SJSA1 (cell line): Measurements from ENCODE around the gene CD320. TPM values are rescaled to one million over a fixed set of nuclear protein-coding genes. Genes with fewer than 3 reads are reported as not detected.

Experiments
- DNase-seq, 2 experiments: peaks; one replicate each; pipeline ENCODE4 v3.0.0-alpha.2; 2015 to 2020; ENCODE audit warnings: low spot score in 2 of 2, low read depth in 1 of 2
- H3K27ac ChIP-seq: fragments of 250-450 bp; sonication (Bioruptor Pico); 2 replicates; pipeline ENCODE4 v1.5.1; 2020; ENCODE audit warnings: mild to moderate bottlenecking, moderate library complexity
- H3K27me3 ChIP-seq: fragments of 250-450 bp; sonication (Bioruptor Pico); replicated peaks from 2 replicates; pipeline ENCODE4 v1.5.1; 2020; ENCODE audit warnings: mild to moderate bottlenecking, moderate library complexity
- H3K36me3 ChIP-seq: fragments of 250-450 bp; sonication (Bioruptor Pico); 2 replicates; pipeline ENCODE4 v1.5.1; 2020; ENCODE audit warnings: mild to moderate bottlenecking
- H3K4me1 ChIP-seq: fragments of 250-450 bp; sonication (Bioruptor Pico); replicated peaks from 2 replicates; pipeline ENCODE4 v1.6.1; 2021; ENCODE audit warnings: mild to moderate bottlenecking
- H3K4me3 ChIP-seq: fragments of 250-450 bp; sonication (Bioruptor Pico); 2 replicates; pipeline ENCODE4 v1.5.1; 2020; ENCODE audit warnings: mild to moderate bottlenecking
- H3K9me3 ChIP-seq: fragments of 250-450 bp; sonication (Bioruptor Pico); replicated peaks from 2 replicates; pipeline ENCODE4 v1.5.1; 2020; ENCODE audit warnings: mild to moderate bottlenecking
- total RNA-seq: library from RNA; depleted of rRNA; stranded (reverse); fragments of >200 nt; shearing (Covaris generic); gene quantifications from 2 replicates; pipeline ENCODE4 v1.2.3, GENCODE V29; 2014

CD320 gene
- total RNA-seq, 1 experiment from 2014 or later: 113 TPM

GRCh38 chr19:8337728-8338127, 29.6 kb upstream of the CD320 start:
- no peak for DNase-seq
- no peak overlapping the region for H3K27ac ChIP-seq
- H3K9me3 ChIP-seq: peaks cover 7% of the 10 kb centered on the region
- H3K36me3 ChIP-seq: no peaks in the 10 kb centered on the region
- H3K27me3 ChIP-seq: peaks cover 42% of the 10 kb centered on the region
- H3K4me3 ChIP-seq: no peak overlapping the region
- peaks cover 23% of the 10 kb centered on the region for H3K4me1 ChIP-seq

- H3K9me3 ChIP-seq: peaks cover 7% of the 10 kb centered on the region
- H3K4me3 ChIP-seq: no peak overlapping the region
- no peak for DNase-seq
These were observed 28.5 kb upstream of the CD320 start for GRCh38 chr19:8336660-8337059.

GRCh38 chr19:8336072-8336569, 28.0 kb upstream of the CD320 start:
- Histone ChIP-seq H3K9me3 (peaks cover 7% of the 10 kb centered on the region), H3K4me3 (no peak overlapping the region), H3K4me1 (peaks cover 22% of the 10 kb centered on the region), H3K27ac (no peak overlapping the region), H3K36me3 (no peaks in the 10 kb centered on the region), H3K27me3 (peaks cover 39% of the 10 kb centered on the region)
- DNase-seq: no peak

More at GRCh38 chr19:8336660-8337059, 28.5 kb upstream of the CD320 start:
- H3K36me3 ChIP-seq: no peaks in the 10 kb centered on the region
- peaks cover 39% of the 10 kb centered on the region for H3K27me3 ChIP-seq
- H3K4me1 ChIP-seq: peaks cover 22% of the 10 kb centered on the region
- no peak overlapping the region for H3K27ac ChIP-seq

- DNase-seq: no peak
- H3K4me1 ChIP-seq: peaks cover 22% of the 10 kb centered on the region
- peak overlapping the region; percentile 29 for H3K4me3 ChIP-seq
- peaks cover 39% of the 10 kb centered on the region for H3K27me3 ChIP-seq
- peaks cover 7% of the 10 kb centered on the region for H3K9me3 ChIP-seq
- no peak overlapping the region for H3K27ac ChIP-seq
- H3K36me3 ChIP-seq: no peaks in the 10 kb centered on the region
These were observed 27.3 kb upstream of the CD320 start for GRCh38 chr19:8335343-8336071.

- Histone ChIP-seq H3K4me1 (peaks cover 22% of the 10 kb centered on the region), H3K9me3 (peaks cover 7% of the 10 kb centered on the region), H3K27ac (no peak overlapping the region), H3K36me3 (no peaks in the 10 kb centered on the region), H3K27me3 (peaks cover 39% of the 10 kb centered on the region), H3K4me3 (peak overlapping the region; percentile 29)
- no peak for DNase-seq
These were observed 26.5 kb upstream of the CD320 start for GRCh38 chr19:8334458-8335342.

GRCh38 chr19:8333767-8334457, 25.8 kb upstream of the CD320 start:
- Histone ChIP-seq H3K4me1 (peaks cover 22% of the 10 kb centered on the region), H3K36me3 (no peaks in the 10 kb centered on the region), H3K4me3 (no peak overlapping the region), H3K27ac (no peak overlapping the region), H3K27me3 (peaks cover 39% of the 10 kb centered on the region), H3K9me3 (peaks cover 7% of the 10 kb centered on the region)
- no peak for DNase-seq

- Histone ChIP-seq H3K9me3 (peaks cover 7% of the 10 kb centered on the region), H3K27ac (no peak overlapping the region), H3K27me3 (peaks cover 39% of the 10 kb centered on the region), H3K4me3 (no peak overlapping the region), H3K4me1 (peaks cover 22% of the 10 kb centered on the region), H3K36me3 (no peaks in the 10 kb centered on the region)
- no peak for DNase-seq
These were observed 25.0 kb upstream of the CD320 start for GRCh38 chr19:8332976-8333766.

- peaks cover 39% of the 10 kb centered on the region for H3K27me3 ChIP-seq
- H3K9me3 ChIP-seq: peaks cover 7% of the 10 kb centered on the region
- H3K36me3 ChIP-seq: no peaks in the 10 kb centered on the region; the same call in 1 of the 2 replicates
- H3K4me1 ChIP-seq: peaks cover 17% of the 10 kb centered on the region
- no peak for DNase-seq
- H3K27ac ChIP-seq: no peak overlapping the region
- H3K4me3 ChIP-seq: no peak overlapping the region
These were observed 23.2 kb upstream of the CD320 start for GRCh38 chr19:8331263-8331845.

- peaks cover 9% of the 10 kb centered on the region for H3K4me1 ChIP-seq
- no peak overlapping the region for H3K27ac ChIP-seq
- peaks cover 27% of the 10 kb centered on the region for H3K27me3 ChIP-seq
- H3K4me3 ChIP-seq: no peak overlapping the region
- no peaks in the 10 kb centered on the region; the same call in 1 of the 2 replicates for H3K36me3 ChIP-seq
- no peak for DNase-seq
- peaks cover 7% of the 10 kb centered on the region for H3K9me3 ChIP-seq
These were observed 21.8 kb upstream of the CD320 start for GRCh38 chr19:8329996-8330395.

GRCh38 chr19:8325454-8325853, 17.3 kb upstream of the CD320 start:
- Histone ChIP-seq H3K27ac (no peak overlapping the region), H3K4me1 (peaks cover 14% of the 10 kb centered on the region), H3K27me3 (no peaks in the 10 kb centered on the region), H3K4me3 (no peak overlapping the region), H3K36me3 (peaks cover 36% of the 10 kb centered on the region), H3K9me3 (peaks cover 3% of the 10 kb centered on the region; the same call in 1 of the 2 replicates)
- peak in 1 of 2 experiments; percentile 39 for DNase-seq

- peaks cover 3% of the 10 kb centered on the region; the same call in 1 of the 2 replicates for H3K9me3 ChIP-seq
- H3K27me3 ChIP-seq: no peaks in the 10 kb centered on the region
- no peak for DNase-seq
- H3K36me3 ChIP-seq: peaks cover 36% of the 10 kb centered on the region
- H3K27ac ChIP-seq: no peak overlapping the region
- H3K4me3 ChIP-seq: no peak overlapping the region
- H3K4me1 ChIP-seq: peaks cover 21% of the 10 kb centered on the region
These were observed 16.3 kb upstream of the CD320 start for GRCh38 chr19:8324186-8325050.

- Histone ChIP-seq H3K36me3 (peaks cover 36% of the 10 kb centered on the region), H3K9me3 (peaks cover 3% of the 10 kb centered on the region; the same call in 1 of the 2 replicates), H3K4me1 (peaks cover 21% of the 10 kb centered on the region), H3K4me3 (no peak overlapping the region), H3K27me3 (no peaks in the 10 kb centered on the region), H3K27ac (no peak overlapping the region)
- DNase-seq: no peak
These were observed 15.6 kb upstream of the CD320 start for GRCh38 chr19:8323781-8324185.
